Measurements from ENCODE around the gene FAM118B.

DNA sequence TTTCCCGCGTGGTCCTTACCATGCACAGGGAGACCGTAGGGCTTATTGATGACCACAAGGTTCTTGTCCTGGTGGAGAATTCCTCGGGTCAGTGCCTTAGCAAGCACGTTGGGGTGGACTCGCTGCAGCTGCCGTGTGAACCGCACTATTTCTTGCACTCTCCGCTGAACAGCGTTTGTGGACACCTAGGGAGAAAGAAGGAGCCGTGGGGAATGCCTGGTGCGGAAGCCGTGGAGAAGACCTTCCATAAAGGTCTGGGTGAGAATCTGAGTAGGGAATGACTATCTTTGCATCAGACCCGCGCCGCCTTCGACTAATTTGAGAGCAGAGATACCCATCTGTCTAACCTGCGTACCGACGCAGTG is 729 bp upstream of the FAM118B start:
- TF ChIP-seq RFX5 (IDR thresholded peaks at IDR 0.05; ENCODE audit: borderline replicate concordance, low read depth, low read length) (no peak), SIN3A (conservative IDR thresholded peaks at IDR 0.05 in 1 of 2, IDR thresholded peaks at IDR 0.05 in 1 of 2; ENCODE audit: low read depth in 1 of 2, low read length in 2 of 2) (no peak), SP1 (IDR thresholded peaks at IDR 0.05; ENCODE audit: low read depth, low read length) (no peak), CREB1 (IDR thresholded peaks at IDR 0.05) (no peak), POLR2AphosphoS5 (IDR thresholded peaks at IDR 0.05; ENCODE audit: low read depth, low read length) (no peak), POLR2A (IDR thresholded peaks at IDR 0.05; ENCODE audit: control extremely low read depth in 1 of 2, low read depth in 2 of 2, low read length in 2 of 2) (no peak), EP300 (IDR thresholded peaks at IDR 0.05; ENCODE audit: borderline replicate concordance in 1 of 2, low read depth in 2 of 2, low read length in 2 of 2) (no peak), TEAD4 (IDR thresholded peaks at IDR 0.05; ENCODE audit: low read depth, low read length) (no peak), PHF8 (conservative IDR thresholded peaks at IDR 0.05; ENCODE audit: low read depth, low read length) (no peak), RAD21 (IDR thresholded peaks at IDR 0.05 in 1 of 2, conservative IDR thresholded peaks at IDR 0.05 in 1 of 2; ENCODE audit: low read depth in 2 of 2, low read length in 2 of 2) (no peak)
- TF ChIP-seq, protein P1, sequence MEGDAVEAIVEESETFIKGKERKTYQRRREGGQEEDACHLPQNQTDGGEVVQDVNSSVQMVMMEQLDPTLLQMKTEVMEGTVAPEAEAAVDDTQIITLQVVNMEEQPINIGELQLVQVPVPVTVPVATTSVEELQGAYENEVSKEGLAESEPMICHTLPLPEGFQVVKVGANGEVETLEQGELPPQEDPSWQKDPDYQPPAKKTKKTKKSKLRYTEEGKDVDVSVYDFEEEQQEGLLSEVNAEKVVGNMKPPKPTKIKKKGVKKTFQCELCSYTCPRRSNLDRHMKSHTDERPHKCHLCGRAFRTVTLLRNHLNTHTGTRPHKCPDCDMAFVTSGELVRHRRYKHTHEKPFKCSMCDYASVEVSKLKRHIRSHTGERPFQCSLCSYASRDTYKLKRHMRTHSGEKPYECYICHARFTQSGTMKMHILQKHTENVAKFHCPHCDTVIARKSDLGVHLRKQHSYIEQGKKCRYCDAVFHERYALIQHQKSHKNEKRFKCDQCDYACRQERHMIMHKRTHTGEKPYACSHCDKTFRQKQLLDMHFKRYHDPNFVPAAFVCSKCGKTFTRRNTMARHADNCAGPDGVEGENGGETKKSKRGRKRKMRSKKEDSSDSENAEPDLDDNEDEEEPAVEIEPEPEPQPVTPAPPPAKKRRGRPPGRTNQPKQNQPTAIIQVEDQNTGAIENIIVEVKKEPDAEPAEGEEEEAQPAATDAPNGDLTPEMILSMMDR (IDR thresholded peaks at IDR 0.05; ENCODE audit: control extremely low read depth in 1 of 3, insufficient read depth in 1 of 3, low read depth in 1 of 3, low read length in 3 of 3) = no peak
- TF ChIP-seq, protein P2, sequence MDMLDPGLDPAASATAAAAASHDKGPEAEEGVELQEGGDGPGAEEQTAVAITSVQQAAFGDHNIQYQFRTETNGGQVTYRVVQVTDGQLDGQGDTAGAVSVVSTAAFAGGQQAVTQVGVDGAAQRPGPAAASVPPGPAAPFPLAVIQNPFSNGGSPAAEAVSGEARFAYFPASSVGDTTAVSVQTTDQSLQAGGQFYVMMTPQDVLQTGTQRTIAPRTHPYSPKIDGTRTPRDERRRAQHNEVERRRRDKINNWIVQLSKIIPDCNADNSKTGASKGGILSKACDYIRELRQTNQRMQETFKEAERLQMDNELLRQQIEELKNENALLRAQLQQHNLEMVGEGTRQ (IDR thresholded peaks at IDR 0.05; ENCODE audit: low read length) = no peak
